ENCODE measurements around the gene SMIM3. TPM values are rescaled to one million over a fixed set of nuclear protein-coding genes. Genes with fewer than 3 reads are reported as not detected.

The SMIM3 gene
- total and polyA plus RNA-seq, 2 of the 8 experiments (the other 6 are each of a cell fraction or from before 2014, with no cell fraction given), result 10.4 to 15.7 TPM

GRCh38 chr5:150765799-150766169 lies 12.8 kb upstream of the SMIM3 start (continued):
- no peak for TF ChIP-seq CHD7 (IDR thresholded peaks at IDR 0.05; ENCODE audit: insufficient replicate concordance, low read length)
- no peak for TF ChIP-seq KDM5A (IDR thresholded peaks at IDR 0.05; ENCODE audit: low read length)
